ENCODE results near the gene STAB2.

GRCh38 chr12:103751600-103751999 is 164.5 kb downstream of the STAB2 start:
- TF ChIP-seq, protein P1, sequence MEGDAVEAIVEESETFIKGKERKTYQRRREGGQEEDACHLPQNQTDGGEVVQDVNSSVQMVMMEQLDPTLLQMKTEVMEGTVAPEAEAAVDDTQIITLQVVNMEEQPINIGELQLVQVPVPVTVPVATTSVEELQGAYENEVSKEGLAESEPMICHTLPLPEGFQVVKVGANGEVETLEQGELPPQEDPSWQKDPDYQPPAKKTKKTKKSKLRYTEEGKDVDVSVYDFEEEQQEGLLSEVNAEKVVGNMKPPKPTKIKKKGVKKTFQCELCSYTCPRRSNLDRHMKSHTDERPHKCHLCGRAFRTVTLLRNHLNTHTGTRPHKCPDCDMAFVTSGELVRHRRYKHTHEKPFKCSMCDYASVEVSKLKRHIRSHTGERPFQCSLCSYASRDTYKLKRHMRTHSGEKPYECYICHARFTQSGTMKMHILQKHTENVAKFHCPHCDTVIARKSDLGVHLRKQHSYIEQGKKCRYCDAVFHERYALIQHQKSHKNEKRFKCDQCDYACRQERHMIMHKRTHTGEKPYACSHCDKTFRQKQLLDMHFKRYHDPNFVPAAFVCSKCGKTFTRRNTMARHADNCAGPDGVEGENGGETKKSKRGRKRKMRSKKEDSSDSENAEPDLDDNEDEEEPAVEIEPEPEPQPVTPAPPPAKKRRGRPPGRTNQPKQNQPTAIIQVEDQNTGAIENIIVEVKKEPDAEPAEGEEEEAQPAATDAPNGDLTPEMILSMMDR (IDR thresholded peaks at IDR 0.05; ENCODE audit: poor library complexity, severe bottlenecking): no peak
- TF ChIP-seq RAD21 (conservative IDR thresholded peaks at IDR 0.05) (no peak), POLR2AphosphoS5 (IDR thresholded peaks at IDR 0.05) (no peak), EZH2 (IDR thresholded peaks at IDR 0.05; ENCODE audit: borderline replicate concordance, insufficient read depth, low read length, poor library complexity, severe bottlenecking) (no peak)
- TF ChIP-seq, protein P2, sequence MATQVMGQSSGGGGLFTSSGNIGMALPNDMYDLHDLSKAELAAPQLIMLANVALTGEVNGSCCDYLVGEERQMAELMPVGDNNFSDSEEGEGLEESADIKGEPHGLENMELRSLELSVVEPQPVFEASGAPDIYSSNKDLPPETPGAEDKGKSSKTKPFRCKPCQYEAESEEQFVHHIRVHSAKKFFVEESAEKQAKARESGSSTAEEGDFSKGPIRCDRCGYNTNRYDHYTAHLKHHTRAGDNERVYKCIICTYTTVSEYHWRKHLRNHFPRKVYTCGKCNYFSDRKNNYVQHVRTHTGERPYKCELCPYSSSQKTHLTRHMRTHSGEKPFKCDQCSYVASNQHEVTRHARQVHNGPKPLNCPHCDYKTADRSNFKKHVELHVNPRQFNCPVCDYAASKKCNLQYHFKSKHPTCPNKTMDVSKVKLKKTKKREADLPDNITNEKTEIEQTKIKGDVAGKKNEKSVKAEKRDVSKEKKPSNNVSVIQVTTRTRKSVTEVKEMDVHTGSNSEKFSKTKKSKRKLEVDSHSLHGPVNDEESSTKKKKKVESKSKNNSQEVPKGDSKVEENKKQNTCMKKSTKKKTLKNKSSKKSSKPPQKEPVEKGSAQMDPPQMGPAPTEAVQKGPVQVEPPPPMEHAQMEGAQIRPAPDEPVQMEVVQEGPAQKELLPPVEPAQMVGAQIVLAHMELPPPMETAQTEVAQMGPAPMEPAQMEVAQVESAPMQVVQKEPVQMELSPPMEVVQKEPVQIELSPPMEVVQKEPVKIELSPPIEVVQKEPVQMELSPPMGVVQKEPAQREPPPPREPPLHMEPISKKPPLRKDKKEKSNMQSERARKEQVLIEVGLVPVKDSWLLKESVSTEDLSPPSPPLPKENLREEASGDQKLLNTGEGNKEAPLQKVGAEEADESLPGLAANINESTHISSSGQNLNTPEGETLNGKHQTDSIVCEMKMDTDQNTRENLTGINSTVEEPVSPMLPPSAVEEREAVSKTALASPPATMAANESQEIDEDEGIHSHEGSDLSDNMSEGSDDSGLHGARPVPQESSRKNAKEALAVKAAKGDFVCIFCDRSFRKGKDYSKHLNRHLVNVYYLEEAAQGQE (IDR thresholded peaks at IDR 0.05; ENCODE audit: borderline replicate concordance): no peak

All from neural cell (in vitro differentiated cells).